T-cell (primary cell): ENCODE results near the gene GBP1. TPM values are rescaled to one million over a fixed set of nuclear protein-coding genes. Genes with fewer than 3 reads are reported as not detected.
"Not testable (repeated sequence)": the region's sequence is repeated elsewhere in the genome, so short reads cannot be mapped to it uniquely, and the experiment has no call there.

ENCODE experiments used
- ATAC-seq, 4 experiments: fragments of 200-7000 bp in 3 of 4; fragments of 150-1000 bp in 1 of 4; cut with Tn5 transposase; replicated peaks in 1 of 4; 1 replicate in 3 of 4; 2 replicates in 1 of 4; pipeline ENCODE4 v1.10.0; 2021; ENCODE audit warnings: moderate library complexity in 3 of 4, mild to moderate bottlenecking in 2 of 4, moderate number of reproducible peaks in 1 of 4
- CTCF ChIA-PET, 2 donors: fragments of 300-600 bp; sonication (Branson Sonifier 250); formaldehyde crosslinking; loops; one replicate each; lab custom pipeline; 2022; ENCODE audit warnings: antibody characterized with exemption in 2 of 2; lab: Charles Lee
- POLR2A ChIA-PET, 2 donors: fragments of 300-600 bp; sonication (Branson Sonifier 250); formaldehyde crosslinking; loops; one replicate each; lab custom pipeline; 2022; ENCODE audit warnings: antibody characterized with exemption in 2 of 2; lab: Charles Lee
- DNase-seq, 35 experiments: peaks; one replicate each; pipeline versions ENCODE4 v3.0.0 to v3.0.0-alpha.2; 2013 to 2023
- H3K27ac ChIP-seq: one replicate; pipeline ENCODE4 v1.5.1; 2013; ENCODE audit warnings: low read length
- H3K27me3 ChIP-seq, 2 experiments: replicated peaks in 1 of 2; 1 replicate in 1 of 2; 2 replicates in 1 of 2; pipeline versions ENCODE4 v1.6.1 to v1.7.0; 2013; ENCODE audit warnings: low read length in 1 of 2, mixed read lengths in 1 of 2; ENCODE audit not compliant: control insufficient read depth in 2 of 2, insufficient read depth in 2 of 2; ENCODE audit errors: extremely low read depth in 1 of 2
- H3K36me3 ChIP-seq, 2 donors: 1 replicate in 1 of 2; 2 replicates in 1 of 2; pipeline versions ENCODE4 v1.6.1 to v1.7.0; 2013; ENCODE audit warnings: low read length in 1 of 2; ENCODE audit not compliant: control insufficient read depth in 2 of 2, insufficient read depth in 1 of 2; ENCODE audit errors: extremely low read depth in 1 of 2
- H3K4me1 ChIP-seq, 2 experiments: 1 replicate in 1 of 2; 2 replicates in 1 of 2; pipeline versions ENCODE4 v1.6.1 to v1.7.0; 2013; ENCODE audit warnings: low read length in 2 of 2, mixed read lengths in 1 of 2; ENCODE audit not compliant: insufficient read depth in 2 of 2, control insufficient read depth in 1 of 2; ENCODE audit errors: extremely low read depth in 1 of 2
- H3K4me3 ChIP-seq, 2 donors: 1 replicate in 1 of 2; 2 replicates in 1 of 2; pipeline versions ENCODE4 v1.5.1 to v1.7.0; 2013; ENCODE audit warnings: mild to moderate bottlenecking in 2 of 2, low read length in 1 of 2, moderate library complexity in 1 of 2; ENCODE audit not compliant: control insufficient read depth in 1 of 2; ENCODE audit errors: extremely low read depth in 1 of 2
- H3K9me3 ChIP-seq: 2 replicates; pipeline ENCODE4 v1.7.0; 2013
- H3K27ac Mint-ChIP-seq, 2 donors: one replicate each; pipeline ENCODE4 v1.8.0; 2020 to 2021; ENCODE audit warnings: mild to moderate bottlenecking in 2 of 2, mixed read lengths in 2 of 2
- H3K27me3 Mint-ChIP-seq, 2 donors: one replicate each; pipeline ENCODE4 v1.8.0; 2021 to 2022; ENCODE audit warnings: mixed read lengths in 2 of 2
- H3K36me3 Mint-ChIP-seq: one replicate; pipeline ENCODE4 v1.8.0; 2021; ENCODE audit warnings: mixed read lengths
- H3K4me1 Mint-ChIP-seq, 3 donors: one replicate each; pipeline ENCODE4 v1.8.0; 2020 to 2022; ENCODE audit warnings: mixed read lengths in 3 of 3, mild to moderate bottlenecking in 1 of 3
- H3K4me3 Mint-ChIP-seq, 3 donors: one replicate each; pipeline ENCODE4 v1.8.0; 2020 to 2022; ENCODE audit warnings: mild to moderate bottlenecking in 3 of 3, mixed read lengths in 3 of 3, moderate library complexity in 3 of 3
- H3K9me3 Mint-ChIP-seq, 3 donors: one replicate each; pipeline ENCODE4 v1.8.0; 2020 to 2022; ENCODE audit warnings: mixed read lengths in 3 of 3
- WGBS: methylation state at CpG from one replicate; pipeline ENCODE4 v1.1.5; 2013; ENCODE audit warnings: missing lambda C conversion rate; ENCODE audit not compliant: insufficient coverage; 5-methylcytosine and 5-hydroxymethylcytosine counted together
- total RNA-seq, 35 experiments: library from RNA in 6 of 35; stranded (reverse) in 6 of 35; fragments of 120-200 nt in 1 of 35; gene quantifications; one replicate each; pipeline versions ENCODE4 v1.2.1 to v1.2.4 and lab custom pipeline; 2013 to 2026

Gene GBP1
- total RNA-seq, 5 donors from 2014 or later (not counting 1 experiment from before 2014, with no cell fraction given) = 29.5 to 57.8 (median 53.5) TPM

GRCh38 chr1:89050649-89051033 lies 14.4 kb downstream of the GBP1 start:
- H3K27ac Mint-ChIP-seq = no peak overlapping the region
- no peak for ATAC-seq
- no peaks in the 10 kb centered on the region for H3K27me3 Mint-ChIP-seq
- Histone ChIP-seq H3K9me3 (no peaks in the 10 kb centered on the region), H3K27me3 (no peaks in the 10 kb centered on the region), H3K4me3 (no peak overlapping the region), H3K27ac (no peak overlapping the region), H3K36me3 (peaks cover 3 to 61% of the 10 kb centered on the region in 2 donors), H3K4me1 (no peaks in the 10 kb centered on the region)
- peaks cover 55% of the 10 kb centered on the region for H3K36me3 Mint-ChIP-seq
- H3K4me3 Mint-ChIP-seq = no peak overlapping the region
- no peaks in the 10 kb centered on the region for H3K9me3 Mint-ChIP-seq
- ChIA-PET CTCF (no interaction called here), POLR2A (no interaction called here)
- no peak for DNase-seq
- peaks cover 0 to 11% (median 2%) of the 10 kb centered on the region in 3 donors for H3K4me1 Mint-ChIP-seq
- WGBS = 100% methylated on average over 11 of the region's 11 CpGs

- H3K9me3 Mint-ChIP-seq, CTCF ChIA-PET: not testable (repeated sequence)
- H3K27ac Mint-ChIP-seq = peak overlapping the region in 1 of 2 donors; percentile 41
These were observed 14.9 kb downstream of the GBP1 start for GRCh38 chr1:89049901-89050648.

GRCh38 chr1:89049187-89049586 lies 15.8 kb downstream of the GBP1 start:
- POLR2A ChIA-PET = interaction anchor here in 1 of 2 donors (0.7 kb wide), 1 partner anchor 278 kb away, joined by 3 read pairs; no protein-coding TSS in a partner anchor
- H3K4me1 ChIP-seq, H3K27ac ChIP-seq, H3K9me3 Mint-ChIP-seq, H3K9me3 ChIP-seq, H3K27me3 Mint-ChIP-seq, H3K27me3 ChIP-seq, H3K4me3 Mint-ChIP-seq, H3K27ac Mint-ChIP-seq, ATAC-seq, H3K4me1 Mint-ChIP-seq, H3K4me3 ChIP-seq, DNase-seq, CTCF ChIA-PET: not testable (repeated sequence)
- peaks cover 3 to 48% of the 10 kb centered on the region in 2 donors for H3K36me3 ChIP-seq
- H3K36me3 Mint-ChIP-seq = peaks cover 45% of the 10 kb centered on the region
- no CpG with 5 or more reads among the region's 4 CpGs for WGBS

More at GRCh38 chr1:89049901-89050648, 14.9 kb downstream of the GBP1 start:
- H3K4me3 ChIP-seq, H3K4me1 ChIP-seq, H3K9me3 ChIP-seq, POLR2A ChIA-PET, DNase-seq, H3K4me3 Mint-ChIP-seq, H3K27me3 ChIP-seq, H3K27me3 Mint-ChIP-seq, H3K27ac ChIP-seq, ATAC-seq: not testable (repeated sequence)
- 98% methylated on average over 9 of the region's 9 CpGs for WGBS
- Mint-ChIP-seq H3K36me3 (peaks cover 50% of the 10 kb centered on the region), H3K4me1 (peaks cover 0 to 10% (median 2%) of the 10 kb centered on the region in 3 donors)
- H3K36me3 ChIP-seq = peaks cover 3 to 55% of the 10 kb centered on the region in 2 donors

- Mint-ChIP-seq H3K4me1 (peaks cover 0 to 3% (median 2%) of the 10 kb centered on the region in 3 donors), H3K27ac (peak overlapping the region in 1 of 2 donors; percentile 51)
These were observed 17.3 kb downstream of the GBP1 start for GRCh38 chr1:89047734-89048133.

DNA sequence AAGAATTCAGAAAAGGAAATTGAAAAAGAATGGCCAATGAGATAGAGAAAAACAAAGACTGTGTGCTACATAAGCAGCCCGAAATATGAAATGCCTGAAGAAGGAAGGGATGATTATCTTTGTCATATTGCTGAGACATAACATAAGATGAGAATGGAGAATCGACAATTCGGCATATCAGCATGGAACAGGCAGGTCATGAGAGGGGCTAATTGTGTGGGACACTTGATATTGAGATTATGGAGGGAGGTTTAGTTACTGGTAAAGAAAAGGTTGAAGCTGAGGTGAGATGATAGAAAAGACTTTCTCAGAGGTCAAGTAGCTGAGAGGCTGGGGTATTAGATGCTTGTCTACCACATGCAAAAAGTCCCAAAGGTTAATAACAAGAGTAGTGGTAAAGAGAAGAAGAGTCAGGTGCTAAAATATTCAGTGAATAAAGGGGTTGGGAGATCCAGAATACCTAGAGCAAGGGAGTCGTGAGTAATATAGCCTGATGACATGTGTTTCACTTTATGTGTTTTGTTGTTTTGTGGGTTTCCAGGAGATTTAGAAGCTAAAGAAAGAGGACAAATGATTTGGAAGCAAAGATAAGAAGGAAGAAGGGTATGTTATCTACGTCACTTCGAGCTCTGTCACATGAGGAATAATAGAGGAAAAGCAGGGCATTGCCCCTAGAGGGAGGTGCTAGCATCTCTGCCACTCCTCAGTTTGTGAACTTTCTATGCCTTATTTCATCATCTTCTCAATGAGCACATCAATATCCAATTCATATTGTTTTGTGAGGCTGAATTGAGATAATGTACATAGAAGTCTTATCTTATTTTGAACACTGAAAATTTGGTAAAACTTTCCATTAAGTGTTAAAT lies 18.5 kb downstream of the GBP1 start:
- not testable (repeated sequence) for H3K27me3 Mint-ChIP-seq, H3K4me1 ChIP-seq, H3K27ac ChIP-seq, H3K4me3 ChIP-seq, H3K27me3 ChIP-seq, H3K4me3 Mint-ChIP-seq, H3K9me3 ChIP-seq, H3K4me1 Mint-ChIP-seq, H3K9me3 Mint-ChIP-seq, ATAC-seq, H3K27ac Mint-ChIP-seq
- ChIA-PET POLR2A (interaction anchor here in 1 of 2 donors (0.7 kb wide), 1 partner anchor 24 kb away, joined by 3 read pairs; no protein-coding TSS in a partner anchor), CTCF (interaction anchor here in 1 of 2 donors (1.7 kb wide), 1 partner anchor 57 kb away, joined by 3 read pairs; no protein-coding TSS in a partner anchor)
- 50% methylated on average over 3 of the region's 6 CpGs for WGBS
- H3K36me3 Mint-ChIP-seq = peaks cover 41% of the 10 kb centered on the region
- peaks cover 0 to 25% of the 10 kb centered on the region in 2 donors for H3K36me3 ChIP-seq
- peak in 1 of 35 experiments; percentile 24 for DNase-seq

More at GRCh38 chr1:89047734-89048133, 17.3 kb downstream of the GBP1 start:
- peaks cover 0 to 33% of the 10 kb centered on the region in 2 donors for H3K36me3 ChIP-seq
- no peak overlapping the region for H3K4me3 ChIP-seq
- no peaks in the 10 kb centered on the region for H3K4me1 ChIP-seq
- no peak overlapping the region for H3K27ac ChIP-seq
- no peak for DNase-seq
- no peaks in the 10 kb centered on the region for H3K27me3 ChIP-seq
- WGBS = no CpG with 5 or more reads among the region's 3 CpGs
- ATAC-seq = no peak
- ChIA-PET POLR2A (interaction anchor here in 1 of 2 donors (0.7 kb wide), 1 partner anchor 25 kb away, joined by 3 read pairs; no protein-coding TSS in a partner anchor), CTCF (no interaction called here)
- H3K9me3 ChIP-seq = no peaks in the 10 kb centered on the region
- Mint-ChIP-seq H3K27me3 (no peaks in the 10 kb centered on the region), H3K4me3 (no peak overlapping the region), H3K36me3 (peaks cover 44% of the 10 kb centered on the region), H3K9me3 (peaks cover 0 to 3% (median 0%) of the 10 kb centered on the region in 3 donors)
